Measurements from ENCODE around the gene MYOZ3.

GRCh38 chr5:150623152-150623877, 37.7 kb upstream of the MYOZ3 start:
- TF ChIP-seq ARNTL (CRISPR knock-in tag; IDR thresholded peaks at IDR 0.05; ENCODE audit: borderline replicate concordance, low read depth) (no peak), CSRNP3 (CRISPR knock-in tag; IDR thresholded peaks at IDR 0.05) (no peak), ZNF565 (CRISPR knock-in tag; conservative IDR thresholded peaks at IDR 0.05; ENCODE audit: low read depth) (no peak), ZFP3 (CRISPR knock-in tag; IDR thresholded peaks at IDR 0.05) (no peak)

Data from SK-N-SH treated with all-trans-retinoic acid at 6 μM for 48 hours (cell line).